B cell (primary cell): Measurements from ENCODE around the gene CAVIN1. TPM values are rescaled to one million over a fixed set of nuclear protein-coding genes. Genes with fewer than 3 reads are reported as not detected.
"Not testable (repeated sequence)": the region's sequence is repeated elsewhere in the genome, so short reads cannot be mapped to it uniquely, and the experiment has no call there.

Experiments
- ATAC-seq: fragments of 200-7000 bp; cut with Tn5 transposase; one replicate; pipeline ENCODE4 v1.10.0; 2021; ENCODE audit warnings: low read depth, mild to moderate bottlenecking, moderate number of reproducible peaks, moderate library complexity
- CTCF ChIA-PET: fragments of 350-600 bp; sonication (Branson Sonifier 250); formaldehyde crosslinking; loops from one replicate; lab custom pipeline; 2021; ENCODE audit warnings: antibody characterized with exemption, inconsistent platforms; lab: Charles Lee
- POLR2A ChIA-PET: fragments of 350-600 bp; sonication (Branson Sonifier 250); formaldehyde crosslinking; loops from one replicate; lab custom pipeline; 2021; ENCODE audit warnings: antibody characterized with exemption; lab: Charles Lee
- DNase-seq: peaks from one replicate; pipeline ENCODE4 v3.0.0; 2013
- H2AFZ ChIP-seq: 2 replicates; pipeline ENCODE4 v1.6.1; 2012; ENCODE audit warnings: mild to moderate bottlenecking, low read depth, low read length; ENCODE audit not compliant: insufficient read depth, poor library complexity, severe bottlenecking
- H3K27ac ChIP-seq, 2 donors: 1 replicate in 1 of 2; 2 replicates in 1 of 2; pipeline ENCODE4 v1.5.1; 2012 to 2013; ENCODE audit warnings: low read length in 2 of 2, mild to moderate bottlenecking in 2 of 2, moderate library complexity in 1 of 2
- H3K27me3 ChIP-seq, 4 experiments: fragments of 200-600 bp in 1 of 4; sonication (generic) in 1 of 4; replicated peaks in 1 of 4; 1 replicate in 2 of 4; 2 replicates in 2 of 4; pipeline versions ENCODE4 v1.6.1 to v1.7.0; 2013 to 2016; ENCODE audit warnings: low read length in 3 of 4, mild to moderate bottlenecking in 2 of 4, mixed read lengths in 1 of 4, moderate library complexity in 1 of 4; ENCODE audit not compliant: insufficient read depth in 4 of 4, control insufficient read depth in 3 of 4; ENCODE audit errors: control extremely low read depth in 1 of 4
- H3K36me3 ChIP-seq, 2 experiments: replicated peaks in 1 of 2; 1 replicate in 1 of 2; 2 replicates in 1 of 2; pipeline versions ENCODE4 v1.6.1 to v1.7.1; 2013; ENCODE audit warnings: low read length in 1 of 2; ENCODE audit not compliant: insufficient read depth in 2 of 2, control insufficient read depth in 1 of 2; ENCODE audit errors: control extremely low read depth in 1 of 2, extremely low read depth in 1 of 2
- H3K4me1 ChIP-seq, 2 donors: fragments of 200-600 bp in 1 of 2; sonication (generic) in 1 of 2; 1 replicate in 1 of 2; 2 replicates in 1 of 2; pipeline versions ENCODE4 v1.5.1 to v1.6.1; 2013 to 2017; ENCODE audit warnings: low read length in 2 of 2; ENCODE audit not compliant: control insufficient read depth in 2 of 2, insufficient read depth in 2 of 2
- H3K4me2 ChIP-seq: replicated peaks from 2 replicates; pipeline ENCODE3; 2012; ENCODE audit warnings: mild to moderate bottlenecking, low read depth, low read length; ENCODE audit not compliant: poor library complexity, severe bottlenecking
- H3K4me3 ChIP-seq, 5 experiments: fragments of 200-600 bp in 1 of 5; sonication (generic) in 1 of 5; 1 replicate in 3 of 5; 2 replicates in 2 of 5; pipeline versions ENCODE4 v1.5.1 to v1.7.0; 2011 to 2016; ENCODE audit warnings: low read length in 4 of 5, mild to moderate bottlenecking in 4 of 5, low read depth in 2 of 5, control low read depth in 1 of 5, moderate library complexity in 1 of 5; ENCODE audit not compliant: insufficient read depth in 1 of 5; ENCODE audit errors: control extremely low read depth in 1 of 5, extremely low read depth in 1 of 5
- H3K79me2 ChIP-seq: fragments of 200-600 bp; sonication (generic); one replicate; pipeline ENCODE4 v1.6.0; 2016; ENCODE audit warnings: low read length; ENCODE audit not compliant: control insufficient read depth, insufficient read depth
- H3K9ac ChIP-seq: fragments of 200-600 bp; sonication (generic); 2 replicates; pipeline ENCODE4 v1.6.1; 2017; ENCODE audit warnings: mild to moderate bottlenecking, low read length, moderate library complexity
- H3K9me3 ChIP-seq, 3 donors: one replicate each; pipeline versions ENCODE4 v1.6.1 to v1.7.1; 2013; ENCODE audit warnings: low read length in 2 of 3; ENCODE audit not compliant: control insufficient read depth in 2 of 3, insufficient read depth in 1 of 3; ENCODE audit errors: control extremely low read depth in 1 of 3
- H4K20me1 ChIP-seq: 2 replicates; pipeline ENCODE4 v1.6.0; 2012; ENCODE audit warnings: mild to moderate bottlenecking, low read length; ENCODE audit not compliant: insufficient read depth, control insufficient read depth, poor library complexity, severe bottlenecking
- H3K27ac Mint-ChIP-seq: one replicate; pipeline ENCODE4 v1.8.0; 2021; ENCODE audit warnings: mixed read lengths
- H3K27me3 Mint-ChIP-seq: one replicate; pipeline ENCODE4 v1.8.0; 2021; ENCODE audit warnings: mixed read lengths
- H3K4me1 Mint-ChIP-seq: one replicate; pipeline ENCODE4 v1.8.0; 2021; ENCODE audit warnings: mixed read lengths
- H3K4me3 Mint-ChIP-seq: one replicate; pipeline ENCODE4 v1.8.0; 2021; ENCODE audit warnings: mixed read lengths
- H3K9me3 Mint-ChIP-seq: one replicate; pipeline ENCODE4 v1.8.0; 2022; ENCODE audit warnings: mixed read lengths; ENCODE audit not compliant: insufficient read depth
- EZH2 ChIP-seq: IDR thresholded peaks from 2 replicates; pipeline ENCODE4 v1.6.1; 2012; ENCODE audit warnings: borderline replicate concordance, low read depth, mild to moderate bottlenecking, moderate library complexity, low read length; ENCODE audit not compliant: insufficient read depth, poor library complexity, severe bottlenecking
- WGBS: methylation state at CpG from one replicate; pipeline ENCODE4 v1.1.5; 2013; ENCODE audit warnings: missing lambda C conversion rate; ENCODE audit not compliant: insufficient coverage; 5-methylcytosine and 5-hydroxymethylcytosine counted together
- intact Hi-C: fragments of 100-400 bp; cut with micrococcal nuclease; formaldehyde crosslinking; loops from one replicate; pipeline ENCODE4 v1.10.0; 2022
- polyA plus RNA-seq: library from polyadenylated mRNA; depleted of rRNA; stranded (reverse); fragments of >200 nt; gene quantifications from 2 replicates; pipeline ENCODE4 v1.2.3, GENCODE V29; 2012
- total RNA-seq, 2 donors: library from RNA; stranded (reverse); fragments of 120-200 nt in 1 of 2; gene quantifications; 1 replicate in 1 of 2; 2 replicates in 1 of 2; pipeline versions ENCODE4 v1.2.3 to v1.2.4, GENCODE V29; 2013 to 2022
- TF ChIP-seq, protein P1 (sequence below): fragments of 200-600 bp; IDR thresholded peaks from one replicate; pipeline ENCODE4 v1.8.0; 2022; ENCODE audit warnings: antibody characterized with exemption, mild to moderate bottlenecking

Gene CAVIN1
- total and polyA plus RNA-seq, 2 donors (not counting 1 experiment from before 2014, with no cell fraction given) = not detected

DNA sequence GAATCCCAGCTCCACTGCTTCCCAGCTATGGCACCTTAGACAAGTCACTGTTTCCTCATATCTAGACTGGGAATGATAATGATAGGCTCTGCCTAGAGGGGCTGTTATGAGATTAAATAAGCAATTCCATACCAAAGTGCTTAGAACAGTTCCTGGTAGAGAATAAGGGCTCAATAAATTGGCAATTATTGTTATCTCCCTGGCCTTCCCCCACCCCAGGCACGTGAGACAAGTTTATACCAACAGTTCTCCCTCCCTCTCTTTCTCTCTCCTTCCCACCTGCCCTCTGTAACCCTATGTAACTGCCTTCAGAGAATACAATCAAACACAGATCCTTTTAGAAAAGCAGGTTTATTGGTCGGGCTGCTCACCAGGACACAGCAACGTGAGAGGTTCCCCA lies 20.9 kb downstream of the CAVIN1 start:
- Histone ChIP-seq H3K27me3 (peaks cover 0 to 10% (median 0%) of the 10 kb centered on the region in 4 experiments), H4K20me1 (no peaks in the 10 kb centered on the region), H3K4me2 (no peak overlapping the region), H3K4me1 (peaks cover 2 to 12% of the 10 kb centered on the region in 2 donors), H3K27ac (no peak overlapping the region), H3K4me3 (no peak overlapping the region), H3K9me3 (no peaks in the 10 kb centered on the region), H3K9ac (no peak overlapping the region), H2AFZ (no peak overlapping the region), H3K36me3 (no peaks in the 10 kb centered on the region), H3K79me2 (no peaks in the 10 kb centered on the region)
- ChIA-PET POLR2A (no interaction called here), CTCF (interaction anchor here (1.0 to 10.7 kb wide), 6 partner anchors 9 to 112 kb away, joined by 3 to 546 read pairs (median 8); partner anchors contain the start of gene STAT3)
- Mint-ChIP-seq H3K9me3 (no peaks in the 10 kb centered on the region), H3K4me1 (peaks cover 7% of the 10 kb centered on the region), H3K4me3 (no peak overlapping the region), H3K27ac (no peak overlapping the region), H3K27me3 (no peaks in the 10 kb centered on the region)
- ATAC-seq (no peak), DNase-seq (no peak)
- no peak for TF ChIP-seq EZH2
- TF ChIP-seq, protein P1, sequence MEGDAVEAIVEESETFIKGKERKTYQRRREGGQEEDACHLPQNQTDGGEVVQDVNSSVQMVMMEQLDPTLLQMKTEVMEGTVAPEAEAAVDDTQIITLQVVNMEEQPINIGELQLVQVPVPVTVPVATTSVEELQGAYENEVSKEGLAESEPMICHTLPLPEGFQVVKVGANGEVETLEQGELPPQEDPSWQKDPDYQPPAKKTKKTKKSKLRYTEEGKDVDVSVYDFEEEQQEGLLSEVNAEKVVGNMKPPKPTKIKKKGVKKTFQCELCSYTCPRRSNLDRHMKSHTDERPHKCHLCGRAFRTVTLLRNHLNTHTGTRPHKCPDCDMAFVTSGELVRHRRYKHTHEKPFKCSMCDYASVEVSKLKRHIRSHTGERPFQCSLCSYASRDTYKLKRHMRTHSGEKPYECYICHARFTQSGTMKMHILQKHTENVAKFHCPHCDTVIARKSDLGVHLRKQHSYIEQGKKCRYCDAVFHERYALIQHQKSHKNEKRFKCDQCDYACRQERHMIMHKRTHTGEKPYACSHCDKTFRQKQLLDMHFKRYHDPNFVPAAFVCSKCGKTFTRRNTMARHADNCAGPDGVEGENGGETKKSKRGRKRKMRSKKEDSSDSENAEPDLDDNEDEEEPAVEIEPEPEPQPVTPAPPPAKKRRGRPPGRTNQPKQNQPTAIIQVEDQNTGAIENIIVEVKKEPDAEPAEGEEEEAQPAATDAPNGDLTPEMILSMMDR = no peak
- intact Hi-C loops = no loop called here
- WGBS = 60% methylated on average over 1 of the region's 3 CpGs

GRCh38 chr17:42400844-42401375 lies 22.1 kb downstream of the CAVIN1 start:
- H3K79me2 ChIP-seq, H3K36me3 ChIP-seq, H3K27me3 Mint-ChIP-seq, H3K4me3 ChIP-seq, H2AFZ ChIP-seq, H3K9me3 ChIP-seq, H3K9me3 Mint-ChIP-seq, H4K20me1 ChIP-seq, H3K27ac Mint-ChIP-seq, intact Hi-C loops, H3K27me3 ChIP-seq, H3K4me1 Mint-ChIP-seq, H3K27ac ChIP-seq, POLR2A ChIA-PET, ATAC-seq, H3K4me1 ChIP-seq, H3K4me2 ChIP-seq, DNase-seq, H3K4me3 Mint-ChIP-seq, H3K9ac ChIP-seq: not testable (repeated sequence)
- 92% methylated on average over 5 of the region's 8 CpGs for WGBS
- CTCF ChIA-PET = interaction anchor here (0.6 to 10.7 kb wide), 6 partner anchors 9 to 126 kb away, joined by 3 to 546 read pairs (median 3); no protein-coding TSS in a partner anchor
